Mucosa of gallbladder (tissue), 1 donor: Measurements from ENCODE around the gene USPL1. TPM values are rescaled to one million over a fixed set of nuclear protein-coding genes. Genes with fewer than 3 reads are reported as not detected.

Experiments
- DNase-seq: peaks from one replicate; pipeline ENCODE4 v3.0.0-alpha.2; 2020; ENCODE audit warnings: low spot score
- total RNA-seq: library from RNA; stranded (reverse); gene quantifications from one replicate; pipeline ENCODE4 v1.2.1, GENCODE V29; 2021
- donor health status: DM: no; HTN: no; CAD: no.

The USPL1 gene
- total RNA-seq, 1 donor from 2014 or later: 10.0 TPM

GRCh38 chr13:30659980-30660379, 42.3 kb downstream of the USPL1 start:
- no peak for DNase-seq

GRCh38 chr13:30660796-30661195, 43.1 kb downstream of the USPL1 start:
- DNase-seq: no peak

GRCh38 chr13:30664689-30665275, 47.1 kb downstream of the USPL1 start:
- DNase-seq: no peak

GRCh38 chr13:30665638-30666037, 47.9 kb downstream of the USPL1 start:
- DNase-seq: peak; percentile 27

GRCh38 chr13:30666113-30666512, 48.4 kb downstream of the USPL1 start:
- DNase-seq: no peak

- DNase-seq: no peak
Measured at GRCh38 chr13:30667014-30667413, 49.3 kb downstream of the USPL1 start.

- no peak for DNase-seq
Measured at GRCh38 chr13:30668312-30668711, 50.6 kb downstream of the USPL1 start.

GRCh38 chr13:30671271-30671815, 53.6 kb downstream of the USPL1 start:
- DNase-seq: no peak

- DNase-seq: peak; percentile 89
Measured at GRCh38 chr13:30673669-30674521, 56.2 kb downstream of the USPL1 start.

- DNase-seq: no peak
Measured at GRCh38 chr13:30675717-30676116, 58.0 kb downstream of the USPL1 start.

- no peak for DNase-seq
Measured at GRCh38 chr13:30676672-30677071, 59.0 kb downstream of the USPL1 start.

GRCh38 chr13:30679483-30680330, 62.0 kb downstream of the USPL1 start:
- no peak for DNase-seq

- no peak for DNase-seq
Measured at GRCh38 chr13:30681843-30682242, 64.1 kb downstream of the USPL1 start.

GRCh38 chr13:30685320-30685859, 67.7 kb downstream of the USPL1 start:
- DNase-seq: no peak

GRCh38 chr13:30685987-30686386, 68.3 kb downstream of the USPL1 start:
- DNase-seq: no peak

GRCh38 chr13:30687601-30688000, 69.9 kb downstream of the USPL1 start:
- no peak for DNase-seq

- DNase-seq: no peak
Measured at GRCh38 chr13:30689752-30690151, 72.0 kb downstream of the USPL1 start.

GRCh38 chr13:30690282-30691188, 72.8 kb downstream of the USPL1 start:
- DNase-seq: peak; percentile 70

GRCh38 chr13:30692113-30692512, 74.4 kb downstream of the USPL1 start:
- no peak for DNase-seq

GRCh38 chr13:30696278-30697176, 78.8 kb downstream of the USPL1 start:
- peak; percentile 35 for DNase-seq
